A673 (cell line): ENCODE results near the gene RASGEF1C.

Experiments
- EZH2 ChIP-seq: fragments of 200-600 bp; sonication (generic); IDR thresholded peaks from 2 replicates; pipeline ENCODE4 v1.6.1; 2017; ENCODE audit warnings: borderline replicate concordance, low read depth, mild to moderate bottlenecking, mixed read lengths, antibody characterized with exemption, low read length; ENCODE audit not compliant: poor library complexity, severe bottlenecking
- TF ChIP-seq, protein P1 (sequence below): fragments of 300-800, 200-600 bp; sonication (generic); conservative IDR thresholded peaks from 2 replicates; pipeline ENCODE4 v1.5.1; 2017; ENCODE audit warnings: low read depth, mild to moderate bottlenecking, antibody characterized with exemption, low read length, moderate library complexity, mixed read lengths

GRCh38 chr5:180193749-180194375 lies 15.1 kb downstream of the RASGEF1C start:
- TF ChIP-seq, protein P1, sequence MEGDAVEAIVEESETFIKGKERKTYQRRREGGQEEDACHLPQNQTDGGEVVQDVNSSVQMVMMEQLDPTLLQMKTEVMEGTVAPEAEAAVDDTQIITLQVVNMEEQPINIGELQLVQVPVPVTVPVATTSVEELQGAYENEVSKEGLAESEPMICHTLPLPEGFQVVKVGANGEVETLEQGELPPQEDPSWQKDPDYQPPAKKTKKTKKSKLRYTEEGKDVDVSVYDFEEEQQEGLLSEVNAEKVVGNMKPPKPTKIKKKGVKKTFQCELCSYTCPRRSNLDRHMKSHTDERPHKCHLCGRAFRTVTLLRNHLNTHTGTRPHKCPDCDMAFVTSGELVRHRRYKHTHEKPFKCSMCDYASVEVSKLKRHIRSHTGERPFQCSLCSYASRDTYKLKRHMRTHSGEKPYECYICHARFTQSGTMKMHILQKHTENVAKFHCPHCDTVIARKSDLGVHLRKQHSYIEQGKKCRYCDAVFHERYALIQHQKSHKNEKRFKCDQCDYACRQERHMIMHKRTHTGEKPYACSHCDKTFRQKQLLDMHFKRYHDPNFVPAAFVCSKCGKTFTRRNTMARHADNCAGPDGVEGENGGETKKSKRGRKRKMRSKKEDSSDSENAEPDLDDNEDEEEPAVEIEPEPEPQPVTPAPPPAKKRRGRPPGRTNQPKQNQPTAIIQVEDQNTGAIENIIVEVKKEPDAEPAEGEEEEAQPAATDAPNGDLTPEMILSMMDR: no peak
- TF ChIP-seq EZH2: no peak
